NCI-H226 (cell line): ENCODE results near the gene MRPL24.
"Not testable (repeated sequence)": the region's sequence is repeated elsewhere in the genome, so short reads cannot be mapped to it uniquely, and the experiment has no call there.

ENCODE experiments used
- DNase-seq: peaks from one replicate; pipeline ENCODE4 v3.0.0-alpha.2; 2015

MRPL24 gene

DNA sequence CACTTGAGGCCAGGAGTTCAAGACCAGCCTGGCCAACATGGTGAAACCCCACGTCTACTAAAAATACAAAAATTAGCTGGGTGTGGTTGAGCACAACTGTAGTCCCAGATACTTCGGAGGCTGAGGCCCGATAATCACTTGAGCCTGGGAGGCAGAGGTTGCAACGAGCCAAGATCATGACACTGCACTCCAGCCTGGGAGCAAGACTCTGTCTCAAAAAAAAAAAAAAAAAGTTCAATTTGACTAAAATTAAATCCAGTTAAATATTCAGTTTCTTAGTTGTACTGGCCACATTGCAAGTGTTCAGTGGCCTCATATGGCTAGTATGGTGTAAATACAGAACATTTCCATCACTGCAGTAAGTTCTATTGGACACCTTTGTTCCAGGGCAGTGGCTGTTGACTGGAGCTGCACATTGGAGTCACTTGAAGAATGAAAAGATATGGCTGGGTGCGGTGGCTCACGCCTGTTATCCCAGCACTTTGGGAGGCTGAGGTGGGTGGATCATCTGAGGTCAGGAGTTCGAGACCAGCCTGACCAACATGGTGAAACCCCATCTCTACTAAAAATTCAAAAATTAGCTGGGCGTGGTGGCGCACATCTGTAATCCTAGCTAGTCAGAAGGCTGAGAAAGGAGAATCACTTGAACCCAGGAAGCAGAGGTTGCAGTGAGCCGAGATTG lies 16.8 kb upstream of the MRPL24 start:
- DNase-seq: not testable (repeated sequence)

DNA sequence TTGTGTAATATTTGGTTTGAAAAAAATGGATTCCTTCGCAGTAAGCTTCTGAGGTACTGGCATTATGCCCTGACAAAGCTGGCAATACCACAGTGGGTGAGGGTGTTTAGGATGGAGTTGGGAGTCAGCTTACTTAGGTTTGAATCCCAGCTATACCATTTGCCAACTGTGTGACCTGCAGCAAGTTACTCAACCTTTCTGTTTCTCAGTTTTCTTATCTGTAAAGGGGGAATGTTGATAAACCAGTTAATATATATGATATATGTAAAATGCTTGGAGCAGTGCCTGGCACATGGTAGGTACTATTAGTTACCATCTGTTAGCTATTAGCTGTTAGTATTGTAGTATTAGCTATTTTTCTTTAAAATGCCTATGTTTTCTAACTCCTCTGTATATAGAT lies 15.5 kb upstream of the MRPL24 start:
- no peak for DNase-seq

DNA sequence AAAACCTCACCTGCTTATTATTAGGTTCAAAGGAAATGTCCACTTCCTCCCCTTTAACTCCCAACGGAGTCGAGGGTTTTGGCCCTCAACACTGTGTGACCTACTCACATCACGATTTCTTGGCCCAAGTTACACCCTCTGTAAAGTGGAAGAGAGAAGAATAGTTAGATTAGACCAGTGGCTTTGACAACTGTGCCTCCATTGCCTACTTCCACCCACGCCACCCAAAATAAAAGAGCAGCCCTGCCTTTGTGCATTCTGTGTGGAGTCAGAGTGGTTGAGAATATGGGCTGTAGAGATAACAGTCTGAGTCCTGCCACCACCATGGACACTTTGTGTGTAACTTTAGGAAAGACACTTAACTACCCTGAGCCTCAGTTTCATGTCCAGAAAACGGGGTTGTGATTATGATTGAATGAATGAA lies 14.7 kb upstream of the MRPL24 start:
- no peak for DNase-seq

DNA sequence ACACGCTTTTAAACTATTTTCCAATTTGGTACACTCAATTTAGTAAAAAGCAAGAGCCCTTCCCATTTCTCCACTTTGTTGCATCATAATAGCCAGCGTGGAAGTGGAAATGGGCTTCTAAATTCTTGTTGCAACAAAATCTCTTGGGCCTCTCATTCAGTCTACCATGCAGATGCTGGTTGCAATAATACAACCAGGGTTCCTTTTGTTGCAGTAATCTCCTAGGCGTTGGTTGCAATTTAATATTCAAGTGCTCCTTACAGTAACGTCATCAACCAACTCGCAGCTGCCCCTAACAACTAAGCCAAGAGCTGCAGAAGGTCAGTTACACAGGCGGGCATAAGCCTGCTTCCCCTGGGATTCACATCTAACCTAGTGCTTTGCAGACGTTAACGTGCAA lies 13.3 kb upstream of the MRPL24 start:
- DNase-seq: no peak

DNA sequence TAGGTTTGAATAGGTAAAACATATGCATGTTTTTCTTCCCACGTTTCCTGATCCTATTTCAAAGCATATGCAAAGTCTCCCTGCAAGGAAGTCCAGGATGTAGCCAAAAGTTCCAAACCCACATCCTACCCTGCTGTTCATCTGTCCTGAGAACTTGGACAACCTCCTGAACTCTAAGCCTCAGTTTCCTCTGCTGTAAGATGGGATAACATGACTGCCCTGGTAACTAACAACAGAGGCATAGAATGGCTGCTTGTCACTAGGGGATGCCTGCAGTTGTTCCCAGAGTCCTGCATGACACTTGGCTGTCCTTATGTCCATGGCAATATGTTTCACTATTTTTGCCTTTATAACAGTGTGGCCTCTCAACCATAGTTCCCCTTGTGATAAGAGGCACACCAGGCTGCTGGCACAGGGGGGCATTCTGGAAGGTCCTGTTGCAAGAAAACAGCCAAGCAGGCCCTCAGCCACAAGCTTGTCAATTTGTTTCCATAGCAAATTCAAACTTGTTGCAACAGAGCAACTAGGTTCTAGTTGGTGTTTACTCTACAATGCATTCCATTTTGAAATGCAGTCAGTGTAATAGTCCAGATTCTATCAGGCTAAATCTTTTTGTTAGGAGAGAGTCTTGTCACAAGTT lies 12.1 kb upstream of the MRPL24 start:
- no peak for DNase-seq

DNA sequence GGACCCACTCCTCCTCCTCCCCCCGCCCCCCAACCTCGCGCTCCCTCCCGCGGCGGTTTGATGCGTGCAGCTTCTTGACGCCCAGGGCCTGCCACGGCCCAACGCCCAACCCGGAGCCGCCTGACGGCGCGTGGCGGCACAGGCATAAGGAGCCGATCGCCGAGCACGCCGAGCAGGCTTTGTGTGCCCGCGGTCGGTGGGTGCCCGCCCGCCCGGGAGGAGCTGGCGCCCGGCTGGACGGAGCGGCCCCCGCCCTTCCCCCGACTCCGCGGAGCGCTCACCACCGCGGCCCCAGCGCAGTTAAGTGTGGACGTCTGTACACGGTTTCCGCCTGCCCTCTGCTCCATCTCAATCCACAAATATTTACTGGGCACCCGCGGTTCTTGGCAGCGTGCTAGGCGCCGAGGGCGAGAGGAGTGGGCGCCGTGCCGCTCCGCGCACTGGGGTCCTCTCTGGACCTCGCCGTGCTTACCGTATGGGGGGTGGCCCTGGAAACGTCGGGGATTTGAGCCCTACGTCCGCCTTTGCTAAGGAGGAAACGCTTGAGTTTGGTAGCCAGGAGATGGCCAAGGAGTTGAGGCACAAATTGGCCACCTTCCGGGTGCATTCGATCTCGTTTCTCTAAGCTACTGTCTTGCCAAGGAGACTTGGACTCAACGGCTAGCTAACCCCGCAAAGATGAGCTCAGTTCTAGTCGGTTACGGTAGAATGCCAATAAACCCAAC lies 11.0 kb upstream of the MRPL24 start:
- peak; percentile 98 for DNase-seq

DNA sequence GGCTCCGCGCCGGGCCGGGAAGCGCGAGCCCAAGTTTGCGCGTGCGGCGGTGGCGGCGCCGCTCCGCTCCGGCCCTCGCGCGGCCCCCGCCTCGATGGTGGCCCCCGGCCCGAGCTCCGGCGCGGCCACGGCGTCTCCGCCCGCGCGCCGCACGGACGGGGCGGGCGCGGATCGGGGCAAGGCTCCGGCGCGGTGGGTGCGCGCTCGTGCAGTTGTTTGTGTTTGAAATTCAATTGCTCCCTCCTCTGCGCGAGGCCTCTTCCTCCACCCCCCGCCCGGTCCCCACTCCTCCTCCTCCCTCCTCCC lies 10.5 kb upstream of the MRPL24 start, which contains the start of gene HDGF:
HDGF (minus strand) TSS at position 225 of the 306 bp plus-strand sequence. CDS start 246 bp downstream, outside the sequence.
- DNase-seq: no peak

DNA sequence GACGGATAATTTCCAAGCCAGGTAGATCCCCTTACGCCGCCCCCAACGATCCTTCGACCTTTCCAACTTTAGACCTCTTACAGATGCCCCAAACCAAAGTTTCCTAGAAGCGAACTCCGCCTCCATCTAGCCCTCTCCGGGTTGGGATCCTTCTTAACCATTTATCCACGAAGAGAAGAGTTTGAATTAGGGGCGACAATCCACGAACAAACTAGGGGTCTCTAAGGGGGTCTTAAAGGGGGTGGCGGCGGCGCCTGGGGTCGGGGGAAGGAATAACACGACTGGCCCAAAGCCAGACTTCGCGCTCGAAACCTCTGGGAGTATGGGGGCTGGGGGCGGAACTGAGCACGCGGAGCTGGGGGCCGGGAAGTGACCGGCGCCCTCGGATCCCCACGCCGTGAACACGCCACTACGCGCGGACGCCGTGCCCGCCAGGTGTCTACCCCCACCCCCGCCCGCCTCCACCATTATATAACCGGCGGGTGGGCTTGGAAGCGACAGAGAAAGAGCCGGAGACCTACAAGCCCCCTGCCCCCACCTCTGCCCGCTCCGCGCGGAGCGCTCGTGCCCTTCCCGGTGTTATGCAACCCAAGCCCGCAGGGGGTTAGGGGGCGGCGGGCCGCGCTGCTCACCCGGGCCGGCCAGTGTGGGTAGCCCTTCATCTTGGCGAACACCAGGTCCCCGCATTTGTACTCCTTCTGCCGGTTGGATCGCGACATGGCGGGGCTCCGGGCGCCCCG lies 10.0 kb upstream of the MRPL24 start:
- DNase-seq: no peak

DNA sequence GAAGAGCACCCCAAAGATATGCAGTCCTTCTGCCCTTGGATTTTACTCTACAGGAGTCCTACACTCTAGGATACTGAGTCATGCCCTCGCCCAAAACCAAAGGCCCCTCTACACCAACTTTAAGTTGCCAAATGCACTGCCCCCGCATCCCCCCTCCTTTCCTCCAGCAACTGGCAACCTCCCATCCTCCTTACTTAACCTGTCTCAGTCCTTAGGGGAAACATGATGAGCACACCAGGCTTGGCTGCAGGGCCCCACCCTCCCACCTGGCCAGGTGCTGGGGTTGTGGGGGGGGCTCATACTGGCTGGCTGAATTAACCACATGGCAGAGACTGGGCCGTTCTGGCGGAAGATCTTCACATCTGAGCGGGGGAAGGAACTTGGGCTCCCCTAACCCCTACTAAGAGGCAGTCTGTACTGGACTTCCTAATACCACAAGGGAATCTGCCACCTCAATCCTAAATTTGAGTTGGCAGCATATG lies 9.3 kb upstream of the MRPL24 start:
- peak; percentile 68 for DNase-seq

DNA sequence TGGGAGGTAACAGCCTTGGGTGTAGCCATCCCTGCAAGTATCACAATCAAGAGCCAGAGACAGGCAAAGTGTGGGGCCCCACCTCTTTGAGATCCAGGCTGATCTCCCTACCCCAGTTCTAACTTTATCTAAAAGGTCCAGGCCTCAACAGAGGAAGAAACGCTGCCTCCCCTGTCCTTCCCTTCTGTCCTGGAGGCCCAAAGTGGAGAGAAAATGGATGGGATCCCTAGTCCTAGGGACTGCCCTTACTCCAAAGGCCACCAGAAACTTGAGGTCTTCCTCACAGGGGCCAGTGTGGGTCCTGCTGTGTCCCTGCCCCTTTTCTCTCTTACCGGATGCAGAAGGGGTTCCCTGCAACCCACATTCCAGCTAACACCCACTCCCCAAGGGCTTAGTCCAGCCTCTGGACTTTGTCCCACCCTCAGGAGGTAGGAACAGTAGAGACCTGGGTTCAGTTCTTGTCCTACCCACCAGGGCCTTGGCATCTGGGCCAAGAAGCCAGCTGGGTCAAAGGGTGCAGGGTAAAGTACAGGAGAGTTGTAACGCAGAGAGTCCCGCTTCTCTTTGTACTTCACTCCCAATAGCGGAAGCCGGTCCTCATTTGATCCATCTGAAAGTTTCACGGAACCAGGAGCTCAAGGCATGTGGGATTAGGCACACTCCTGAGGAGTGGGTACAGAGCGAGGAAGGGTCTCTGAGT lies 8.7 kb upstream of the MRPL24 start:
- no peak for DNase-seq

DNA sequence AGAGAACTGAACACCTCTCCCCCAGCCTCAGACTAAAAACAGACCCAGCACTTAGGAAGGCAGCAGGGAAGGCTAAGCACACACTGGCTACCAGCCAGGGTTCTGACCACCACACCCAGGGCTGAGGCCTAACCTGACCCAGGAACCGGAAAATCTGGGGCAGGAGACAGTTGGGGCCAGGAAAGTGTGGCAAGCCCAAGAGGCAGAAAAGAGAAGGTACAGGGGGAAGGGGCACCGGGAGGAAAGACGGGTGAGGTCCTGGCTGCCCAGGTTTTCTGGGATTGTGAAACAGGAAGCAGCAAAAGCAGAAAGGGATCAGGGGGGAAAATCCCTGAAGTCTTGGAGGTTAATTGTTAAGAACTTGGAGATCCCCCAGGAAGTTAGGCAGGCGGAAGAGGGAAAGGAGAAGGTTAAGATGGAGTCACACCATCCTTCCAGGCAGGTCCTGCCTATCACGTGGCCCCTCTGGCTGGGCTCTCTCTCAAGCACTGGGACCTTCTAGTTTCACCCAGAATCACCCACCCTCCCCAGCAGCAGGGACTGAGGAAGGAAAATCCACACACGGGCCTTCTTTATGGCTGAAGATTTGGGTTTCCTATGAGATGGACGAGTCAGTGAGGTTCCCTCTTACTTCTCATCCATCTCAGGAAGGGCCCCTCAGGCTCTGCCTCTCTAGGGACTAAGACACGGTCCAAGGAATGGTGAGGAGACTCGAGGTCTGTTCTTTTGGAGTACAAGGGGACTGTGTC lies 8.0 kb upstream of the MRPL24 start:
- peak; percentile 76 for DNase-seq

DNA sequence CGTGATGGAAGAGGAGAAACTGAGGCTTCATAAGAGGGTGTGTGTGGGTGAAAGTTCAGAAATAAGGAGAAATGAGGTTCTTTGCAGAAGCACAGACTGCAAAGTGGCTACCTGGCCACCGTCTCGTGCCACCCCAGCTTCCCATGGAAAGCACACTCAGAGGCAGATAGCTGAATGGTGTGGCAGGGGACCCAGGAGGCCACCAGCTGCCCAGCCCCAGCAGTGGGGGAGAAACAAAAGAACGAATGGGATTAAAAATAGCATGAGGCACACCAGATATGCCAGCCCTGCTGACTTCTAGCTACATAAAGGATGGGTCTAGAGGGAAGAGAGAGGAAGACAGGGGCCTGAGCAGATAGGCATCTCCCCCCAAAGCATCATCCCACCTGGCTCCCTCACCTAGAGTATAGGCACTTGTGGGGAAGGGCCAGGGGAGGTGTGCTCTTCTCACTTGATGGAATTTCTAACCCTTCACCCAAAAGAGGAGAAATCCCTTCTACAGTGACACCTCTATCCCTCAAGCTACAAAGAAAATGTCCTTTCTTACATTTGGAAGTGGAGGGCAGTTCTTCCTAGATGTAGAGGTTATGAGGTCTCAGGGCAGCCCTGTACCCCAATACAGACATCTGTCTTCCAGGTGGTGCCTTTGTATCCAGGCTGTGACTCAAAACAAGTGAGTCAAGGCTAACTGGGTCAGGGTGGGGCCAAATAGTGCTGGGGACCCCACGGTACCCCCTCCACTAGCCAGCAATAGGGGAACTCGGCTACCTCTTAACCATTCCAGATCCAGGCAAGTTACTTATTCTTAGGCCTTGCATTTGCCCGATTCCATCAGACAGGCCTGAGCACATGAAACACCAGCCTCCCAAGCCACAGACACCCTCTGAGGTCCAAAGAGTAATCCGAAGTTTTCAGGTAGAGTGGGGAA lies 7.1 kb upstream of the MRPL24 start:
- DNase-seq: no peak

DNA sequence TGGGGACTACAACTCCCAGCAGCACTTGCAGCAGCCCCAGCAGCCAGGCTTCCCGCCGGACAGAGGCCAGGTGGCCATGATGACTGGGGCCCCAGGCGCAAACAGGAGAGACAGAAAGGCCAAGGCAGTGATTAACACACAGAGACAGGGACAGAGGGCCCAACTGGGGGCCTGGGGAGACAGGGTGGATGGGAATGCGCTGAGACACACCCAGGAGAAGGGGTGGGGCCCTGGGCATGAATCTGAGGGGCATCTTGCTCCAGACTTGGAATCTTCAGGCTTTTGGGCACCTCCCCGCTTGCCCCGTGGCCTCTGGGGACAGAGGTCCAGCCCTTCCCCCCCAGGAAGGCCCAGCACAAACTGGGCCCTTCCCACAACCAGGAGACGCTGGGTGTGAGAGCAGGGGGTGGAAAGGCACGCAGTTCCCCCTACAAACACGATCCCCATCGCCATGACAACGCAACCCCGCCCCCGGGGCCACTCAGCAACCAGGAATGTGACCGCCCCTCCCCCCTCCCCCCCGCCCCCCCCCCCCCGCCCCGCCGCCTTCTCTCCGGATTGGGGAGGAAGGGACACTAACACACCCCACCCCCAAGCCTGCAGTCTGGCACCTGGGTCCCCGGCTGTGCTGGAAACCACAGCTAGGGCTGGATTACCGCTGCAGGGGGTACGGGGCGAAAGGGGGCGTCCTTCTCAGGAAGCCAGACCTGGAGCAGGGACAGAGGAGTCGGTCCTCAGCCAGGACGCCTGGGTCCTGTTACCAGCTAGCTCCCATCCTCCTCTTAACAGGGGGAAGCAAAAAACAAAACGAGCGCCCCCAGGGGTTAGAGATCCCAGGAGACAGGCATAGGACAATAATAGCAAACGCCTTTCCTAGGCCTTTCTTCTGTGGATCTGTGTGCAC lies 6.1 kb upstream of the MRPL24 start:
- DNase-seq: peak; percentile 93

DNA sequence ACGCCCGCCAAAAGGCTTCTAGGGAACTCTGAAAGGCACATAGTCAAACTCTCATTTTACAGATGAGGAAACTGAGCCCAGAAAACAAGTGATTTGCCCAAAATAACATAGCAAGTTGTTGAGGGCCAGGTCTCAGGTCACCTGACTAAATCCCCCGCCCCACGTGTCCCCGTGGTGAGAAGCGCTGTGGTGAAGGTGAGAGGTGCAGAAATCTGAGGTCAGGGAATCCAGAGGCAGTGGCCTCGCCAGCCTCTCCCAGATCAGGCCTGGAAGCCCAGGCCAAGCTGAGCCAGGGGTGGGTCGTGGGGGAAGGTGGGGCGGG lies 5.5 kb upstream of the MRPL24 start:
- DNase-seq: no peak

DNA sequence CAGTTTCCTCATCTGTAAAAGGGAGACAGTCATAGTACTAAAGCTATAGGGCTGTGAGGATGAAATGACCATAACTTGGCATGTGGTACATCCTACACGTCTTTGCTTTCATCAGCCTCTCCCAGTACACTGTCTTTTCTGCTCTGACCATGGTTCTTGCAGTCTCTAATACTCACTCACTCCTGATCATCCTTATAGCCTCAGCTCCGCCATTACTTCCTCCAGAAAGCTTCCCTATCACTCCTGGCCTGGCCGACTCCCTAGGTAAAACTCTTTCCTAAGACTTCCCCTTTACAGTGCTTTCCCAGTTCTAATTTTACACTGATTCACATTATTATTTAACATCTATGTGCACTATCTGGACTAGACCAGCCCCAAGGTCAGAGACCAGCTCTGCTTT lies 5.0 kb upstream of the MRPL24 start:
- DNase-seq: no peak

DNA sequence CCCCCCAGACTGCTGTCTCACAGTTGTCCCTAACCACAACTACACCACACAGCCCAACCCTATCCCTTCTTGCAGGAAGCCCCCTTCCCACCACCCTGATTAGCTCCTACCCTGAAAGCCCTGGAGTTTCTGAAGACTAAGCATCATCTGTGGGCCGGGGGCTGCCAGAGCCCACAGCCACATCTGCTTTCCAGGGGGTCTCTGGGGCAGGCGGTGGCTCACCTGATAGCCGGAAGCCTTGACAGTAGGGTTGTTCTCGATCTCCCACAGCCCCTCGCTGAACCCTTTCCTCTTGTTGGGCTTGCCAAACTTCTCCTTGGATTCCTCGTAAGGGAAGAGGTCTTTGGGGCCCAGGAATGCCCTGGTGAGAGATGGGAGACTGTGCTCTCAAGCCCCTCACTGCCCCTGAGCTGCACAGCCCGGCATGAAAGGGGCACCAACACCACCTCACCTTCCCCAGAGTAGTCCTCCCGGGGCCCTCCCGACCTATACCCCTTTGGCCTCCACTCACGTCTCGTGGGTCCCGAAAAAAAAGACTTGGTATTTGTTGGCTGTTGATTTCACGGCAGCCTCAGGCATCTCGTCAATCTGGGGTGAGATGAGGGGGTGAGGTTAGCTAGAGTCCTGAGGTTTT lies 4.0 kb upstream of the MRPL24 start:
- DNase-seq: no peak

DNA sequence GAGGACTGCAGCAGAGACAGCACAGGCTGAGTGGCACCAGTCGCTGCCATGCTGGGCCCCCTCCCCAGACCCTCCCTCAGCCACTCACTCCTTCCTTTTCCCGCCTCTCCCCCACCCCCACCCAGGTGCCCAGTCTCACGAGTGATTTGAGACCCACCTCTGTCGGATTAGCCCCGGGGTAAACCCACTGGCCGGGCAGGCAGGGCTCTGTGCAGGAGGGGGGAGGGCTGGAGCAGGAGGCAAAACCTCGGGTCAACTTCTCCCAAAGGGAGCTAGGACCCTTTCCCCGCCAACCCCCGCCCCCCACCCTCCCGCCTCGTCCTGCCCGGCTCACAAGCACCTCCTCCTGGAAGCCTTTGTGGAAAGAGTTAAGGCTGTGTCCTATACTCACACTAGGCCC lies 3.5 kb upstream of the MRPL24 start:
- DNase-seq: no peak

DNA sequence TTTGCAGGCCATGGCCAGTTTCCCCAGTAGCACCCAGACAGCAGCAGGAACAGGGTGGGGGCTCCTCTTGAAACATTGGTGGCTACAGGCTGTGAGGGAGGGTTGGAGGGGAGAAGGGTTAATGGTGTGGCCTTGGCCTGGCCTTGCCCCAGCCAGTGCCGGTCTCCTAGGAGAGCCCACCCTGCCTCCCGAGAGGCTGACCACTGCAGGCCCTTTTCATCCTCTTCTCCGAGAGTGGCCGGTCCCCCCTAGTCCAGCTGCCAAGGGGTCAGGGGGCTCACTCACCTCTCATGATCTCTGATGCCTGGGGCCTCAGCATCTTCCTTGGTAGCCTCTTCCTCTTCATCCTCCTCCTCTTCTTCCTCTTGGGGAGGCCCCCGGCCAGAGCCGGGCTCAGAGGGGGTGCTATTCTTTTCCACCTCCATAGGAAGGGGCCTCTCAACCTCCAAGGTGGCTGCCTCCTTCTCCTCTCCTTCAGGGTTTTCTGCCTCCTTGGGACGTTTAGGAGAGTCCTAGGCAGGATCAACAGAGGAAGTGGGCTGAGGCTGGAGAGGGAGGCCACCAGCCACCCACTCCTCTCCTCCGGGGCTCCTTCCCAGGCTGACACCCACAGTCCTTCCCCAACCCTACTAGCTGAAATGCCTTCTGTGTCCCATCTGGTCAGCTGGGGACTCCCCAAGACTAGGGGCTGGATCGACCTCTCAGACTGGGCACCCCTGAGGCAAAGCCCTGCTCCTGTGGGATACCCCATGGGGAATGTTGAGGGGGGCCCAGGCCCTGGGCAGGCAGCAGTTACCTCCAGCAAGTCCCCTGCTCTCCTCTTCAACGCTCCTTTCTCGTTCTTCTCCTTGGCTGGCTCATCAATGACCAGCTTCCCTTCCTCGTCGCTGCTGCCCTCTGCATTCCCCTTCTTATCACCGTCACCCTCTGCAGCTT lies 2.7 kb upstream of the MRPL24 start:
- no peak for DNase-seq
